ENCODE results near the gene GNS. TPM values are rescaled to one million over a fixed set of nuclear protein-coding genes. Genes with fewer than 3 reads are reported as not detected.

The GNS gene
- total RNA-seq, 2 donors from 2014 or later, result 102 to 144 TPM

DNA sequence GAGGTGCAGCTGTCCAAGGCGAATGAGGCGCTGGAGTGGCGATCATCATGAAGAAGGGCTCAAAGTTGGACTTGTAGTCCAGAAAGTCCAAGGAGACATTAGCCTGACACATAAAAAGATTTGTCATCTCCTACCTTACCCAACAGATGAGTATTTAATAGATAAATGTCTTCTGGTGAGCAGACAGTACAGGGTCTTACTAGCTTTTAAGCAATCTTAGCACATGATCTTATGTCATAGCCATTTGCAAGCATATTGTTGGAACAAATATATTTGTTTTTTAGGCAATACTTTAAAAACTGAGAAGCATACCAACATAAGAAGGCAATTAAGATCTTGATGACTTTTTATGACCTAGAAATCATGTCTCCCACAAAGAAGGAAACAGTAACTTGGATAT is 16.0 kb downstream of the GNS start:
- intact Hi-C loops (cut with DNase I), result no loop called here

DNA sequence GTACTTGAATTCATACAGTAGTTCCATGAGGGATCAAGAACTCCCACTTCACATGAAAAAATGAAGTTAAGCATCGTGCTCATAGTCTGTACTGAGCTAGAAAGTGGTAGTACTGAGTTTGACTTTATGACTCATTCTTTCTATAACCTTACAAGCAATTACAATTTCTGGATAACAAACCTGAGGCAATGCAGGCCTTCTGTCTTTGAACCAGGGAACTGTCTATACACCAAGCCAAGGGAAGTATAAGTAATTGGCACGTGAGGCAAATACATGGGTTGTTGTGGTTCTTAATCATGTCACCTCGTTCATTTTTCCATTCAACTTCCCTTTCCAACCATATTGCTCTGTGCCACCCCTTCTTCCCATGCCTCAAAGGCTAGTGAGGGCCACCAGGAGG is 16.8 kb downstream of the GNS start:
- DNase-seq (ENCODE audit: low spot score), result no peak
- intact Hi-C loops (cut with DNase I), result no loop called here

More for the DNA sequence above, 16.0 kb downstream of the GNS start:
- DNase-seq (ENCODE audit: low spot score), result no peak

DNA sequence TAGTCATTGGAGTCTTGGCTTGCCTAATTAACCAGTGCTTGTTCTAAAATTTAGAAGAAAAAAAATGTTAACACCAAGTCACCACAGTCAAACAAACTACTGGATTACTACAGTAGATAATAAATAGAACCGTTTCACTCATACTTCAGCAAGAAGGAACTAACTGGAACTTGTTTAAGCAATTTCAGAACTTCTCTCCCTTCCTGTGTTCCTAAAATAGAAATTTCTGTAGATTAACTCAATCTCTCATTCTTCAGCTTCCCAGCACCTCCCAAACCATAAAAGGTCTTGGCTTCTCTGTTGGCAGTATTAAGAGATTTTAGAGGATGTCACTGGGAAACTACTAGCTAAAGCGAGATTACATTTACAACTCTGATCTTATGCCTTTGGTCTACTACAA is 18.6 kb downstream of the GNS start:
- DNase-seq (ENCODE audit: low spot score), result no peak
- intact Hi-C loops (cut with DNase I), result no loop called here

DNA sequence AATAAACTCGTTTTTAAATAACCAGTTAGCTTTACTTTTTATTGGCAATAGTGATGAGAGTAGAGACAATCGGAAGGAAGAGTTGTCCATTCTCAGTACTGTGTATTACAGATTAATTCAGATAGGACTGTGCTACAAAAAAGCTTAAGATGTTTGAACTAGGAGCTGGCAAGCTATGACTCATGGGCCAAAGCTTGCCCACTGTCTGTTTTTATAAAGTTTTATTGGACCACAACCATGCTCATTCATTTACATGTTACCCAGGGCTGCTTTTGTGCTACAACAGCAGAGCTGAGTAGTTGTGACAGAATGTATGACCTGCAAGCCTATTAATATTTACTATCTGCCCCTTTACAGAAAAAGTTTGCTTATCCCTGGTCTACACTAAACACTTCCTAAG is 19.4 kb downstream of the GNS start:
- intact Hi-C loops (cut with DNase I), result no loop called here

DNA sequence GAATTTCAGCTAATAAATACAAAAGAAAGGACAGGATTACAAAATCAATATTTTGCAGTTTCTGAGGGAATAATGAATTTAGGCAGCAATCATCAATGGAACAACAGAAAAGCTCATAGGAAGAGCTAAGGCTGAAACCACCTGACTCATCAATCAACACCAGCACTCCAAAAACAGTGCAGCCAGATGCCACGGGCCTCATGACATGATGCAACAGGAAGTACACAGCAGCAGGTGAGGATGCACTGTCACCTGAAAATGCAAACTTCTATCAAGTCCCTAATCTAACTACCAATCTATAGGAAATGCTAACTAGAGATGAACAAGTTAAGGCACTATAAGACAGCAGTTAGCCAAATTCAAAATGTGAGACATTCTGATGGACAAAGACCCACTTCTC is 21.7 kb downstream of the GNS start:
- intact Hi-C loops (cut with DNase I), result no loop called here
- no peak for DNase-seq (ENCODE audit: low spot score)

More for the DNA sequence above, 19.4 kb downstream of the GNS start:
- DNase-seq (ENCODE audit: low spot score), result no peak

DNA sequence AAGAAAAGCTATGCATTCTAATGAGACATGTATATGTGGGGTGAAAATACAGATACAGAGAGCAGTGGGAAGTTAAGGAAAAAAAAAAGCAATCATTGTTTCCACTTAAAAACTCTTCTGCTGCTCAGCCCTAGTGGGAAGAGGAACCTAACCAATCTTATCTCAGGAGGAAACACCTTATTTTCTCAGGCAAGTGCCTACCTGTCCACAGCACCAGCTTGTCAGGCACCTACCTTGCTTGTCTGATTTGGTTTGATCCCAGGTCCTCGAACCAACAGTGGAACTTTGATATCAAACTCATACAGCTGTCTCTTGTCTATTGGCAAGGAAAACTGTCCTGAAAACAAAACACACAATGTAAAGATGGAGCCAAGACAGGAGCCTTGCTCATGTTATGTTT is 22.4 kb downstream of the GNS start:
- intact Hi-C loops (cut with DNase I), result no loop called here
- no peak for DNase-seq (ENCODE audit: low spot score)

DNA sequence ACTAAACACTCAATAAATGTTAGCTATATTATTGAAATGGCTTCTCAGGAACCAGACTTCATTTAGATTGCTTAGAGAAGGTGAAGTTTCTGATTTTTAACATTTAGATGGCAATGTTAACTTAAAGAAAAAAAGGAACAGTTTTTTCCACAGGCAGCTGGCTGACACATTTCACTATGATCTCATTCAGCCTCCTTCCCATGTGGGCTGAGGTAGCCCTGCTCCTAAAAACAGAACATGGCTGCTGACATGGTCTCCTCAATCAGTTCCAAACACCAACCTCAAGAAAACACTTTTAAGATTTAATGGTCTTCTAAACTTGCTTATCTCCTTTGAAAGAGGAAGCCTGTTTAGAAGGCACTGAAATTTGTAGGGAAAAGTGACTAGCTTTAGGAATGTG is 23.8 kb downstream of the GNS start:
- intact Hi-C loops (cut with DNase I), result no loop called here

DNA sequence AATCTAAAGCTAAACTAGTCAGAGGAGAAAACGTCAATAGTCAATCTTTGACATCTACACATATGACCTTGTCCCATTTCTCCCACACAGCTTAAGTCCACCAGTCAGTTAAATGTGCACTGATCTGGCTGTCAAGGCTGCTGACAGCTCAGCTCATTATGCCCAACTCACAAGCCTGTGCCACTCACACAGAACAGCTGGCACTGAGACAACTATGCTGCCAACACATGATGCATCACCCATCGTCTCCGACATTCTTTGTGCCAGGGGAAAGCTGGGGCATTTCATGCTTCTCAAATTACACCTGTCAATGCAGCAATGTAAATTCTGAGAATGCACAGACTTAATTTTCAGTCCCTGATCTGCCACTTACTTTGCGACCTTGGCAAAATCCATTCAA is 25.3 kb downstream of the GNS start:
- DNase-seq (ENCODE audit: low spot score), result no peak
- intact Hi-C loops (cut with DNase I), result no loop called here

More for the DNA sequence above, 23.8 kb downstream of the GNS start:
- DNase-seq (ENCODE audit: low spot score), result no peak

DNA sequence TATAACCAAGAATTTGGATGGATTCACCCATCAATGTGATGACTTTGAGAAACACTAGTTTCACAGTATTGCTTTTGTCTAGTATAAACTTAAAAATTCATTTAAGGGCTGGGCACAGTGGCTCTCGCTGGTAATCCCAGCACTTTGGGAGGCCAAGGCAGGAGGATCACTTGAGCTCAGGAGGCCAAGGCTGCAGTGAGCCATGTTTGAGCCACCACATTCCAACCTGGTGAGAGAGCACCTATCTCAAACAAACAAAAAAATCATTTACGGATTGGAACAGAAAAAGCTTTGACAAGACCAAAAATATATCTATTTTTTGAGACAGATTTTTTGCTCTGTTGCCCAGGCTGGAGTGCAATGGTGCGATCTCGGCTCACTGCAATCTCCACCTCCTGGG is 27.5 kb downstream of the GNS start:
- intact Hi-C loops (cut with DNase I), result no loop called here
- no peak for DNase-seq (ENCODE audit: low spot score)

DNA sequence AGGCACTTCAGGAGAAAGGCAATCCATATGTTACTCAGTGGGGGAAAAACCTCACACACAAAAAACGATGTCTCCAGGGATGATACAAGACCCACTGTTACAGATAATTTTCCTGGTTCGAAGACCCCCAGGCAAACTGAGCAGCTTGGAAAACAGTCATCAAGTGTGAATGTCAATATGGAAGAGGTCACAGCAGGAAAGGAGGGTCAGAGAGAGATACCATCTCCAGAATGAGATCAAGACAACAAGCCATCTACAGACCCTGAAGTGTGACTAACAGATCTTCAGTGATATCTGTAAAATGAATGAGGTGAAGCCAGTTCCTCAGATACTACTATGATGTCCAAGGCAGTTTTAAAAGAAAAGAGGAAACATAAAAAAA is 28.6 kb downstream of the GNS start:
- no peak for DNase-seq (ENCODE audit: low spot score)
- intact Hi-C loops (cut with DNase I), result no loop called here

DNA sequence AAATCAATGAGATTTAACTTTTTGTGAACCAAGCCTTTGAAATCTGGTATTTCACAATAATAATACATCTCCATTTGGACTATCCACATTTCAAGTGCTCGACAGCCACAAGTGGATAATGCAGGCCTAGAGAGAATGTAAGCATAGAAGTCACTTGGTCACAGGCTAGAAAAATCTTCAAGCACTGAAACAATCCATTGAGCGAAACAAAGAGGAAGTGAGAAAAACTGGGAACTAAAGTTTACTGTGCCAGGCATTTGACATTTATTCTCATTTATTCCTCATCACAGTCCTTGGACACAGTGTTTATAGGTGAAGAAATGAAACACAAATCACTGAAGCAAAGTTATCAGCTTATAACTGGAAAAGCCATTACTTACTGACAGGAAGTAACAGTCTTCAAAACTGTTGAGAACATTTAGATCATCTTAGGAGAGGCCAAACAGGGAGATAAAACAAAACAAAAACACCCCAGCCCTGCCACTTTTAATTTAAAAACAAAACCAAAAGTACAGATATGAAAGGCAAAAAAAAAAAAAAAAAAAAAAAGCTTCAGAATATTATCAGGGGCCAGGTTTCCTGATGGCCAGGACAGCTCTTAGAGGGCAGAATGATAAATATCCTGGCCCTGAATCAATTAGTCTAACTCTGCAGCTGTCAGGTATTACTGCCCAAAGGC is 29.2 kb downstream of the GNS start:
- DNase-seq (ENCODE audit: low spot score), result no peak

DNA sequence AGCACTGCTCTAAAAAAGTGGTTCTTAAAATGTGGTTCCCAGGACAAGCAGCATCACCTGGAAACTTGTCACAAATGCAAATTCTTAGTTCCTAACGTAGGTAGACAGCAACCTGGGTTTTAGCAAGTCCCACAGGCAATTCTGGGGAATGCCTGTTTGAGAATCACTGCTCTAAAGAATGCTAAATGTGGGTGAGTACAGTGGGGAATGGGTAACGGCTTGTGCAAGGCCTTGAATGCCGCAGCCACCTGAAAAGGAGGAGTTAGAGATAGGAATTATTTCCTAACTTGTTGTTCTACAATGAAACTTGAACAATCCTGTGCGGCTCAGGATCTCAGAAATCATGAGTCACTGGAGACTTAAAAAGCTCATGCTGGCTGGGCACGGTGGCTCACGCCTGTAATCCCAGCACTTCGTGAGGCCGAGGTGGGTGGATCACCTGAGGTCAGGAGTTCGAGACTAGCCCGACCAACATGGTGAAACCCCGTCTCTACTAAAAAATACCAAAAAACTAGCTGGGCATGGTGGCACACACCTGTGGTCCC is 34.9 kb downstream of the GNS start:
- intact Hi-C loops (cut with DNase I), result no loop called here
- DNase-seq (ENCODE audit: low spot score), result no peak

More for the DNA sequence above, 29.2 kb downstream of the GNS start:
- intact Hi-C loops (cut with DNase I), result no loop called here

DNA sequence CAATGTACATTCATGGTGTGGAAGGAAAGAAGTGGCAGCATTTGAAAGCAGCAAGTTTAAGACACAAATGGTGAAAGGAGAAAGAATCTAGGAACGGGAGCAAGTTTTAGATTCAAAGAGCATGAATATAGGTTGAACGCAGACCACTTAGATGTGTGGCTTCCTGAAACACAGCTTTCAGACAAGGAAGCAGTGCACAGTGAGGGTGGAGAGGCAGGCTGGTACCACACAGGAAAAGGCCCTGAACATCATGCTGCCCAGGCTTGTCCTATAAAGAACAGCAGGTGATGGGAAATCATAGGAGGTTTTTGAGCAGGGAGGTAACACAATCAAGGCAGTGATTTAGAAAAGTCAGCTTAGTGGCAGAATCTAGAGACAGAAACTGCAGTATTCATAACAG is 35.6 kb downstream of the GNS start:
- no peak for DNase-seq (ENCODE audit: low spot score)
- intact Hi-C loops (cut with DNase I), result no loop called here

DNA sequence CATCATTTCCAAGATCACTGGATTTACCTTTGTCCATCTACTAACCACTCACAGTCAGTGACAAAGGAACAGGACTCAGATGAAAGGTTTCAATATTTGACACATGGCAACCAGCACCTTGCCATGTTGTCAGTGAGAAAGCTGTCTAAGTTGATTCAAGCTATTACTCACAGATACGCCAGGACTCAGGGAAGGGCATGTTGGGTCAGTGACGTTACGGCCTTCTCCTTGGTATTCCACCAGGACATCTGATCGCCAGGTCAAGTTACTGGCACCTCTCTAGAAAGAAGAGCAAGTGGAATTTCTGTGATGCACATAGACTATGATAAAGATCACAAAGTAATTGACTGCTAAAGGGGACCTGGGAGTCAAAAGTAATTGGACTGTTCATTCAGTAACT is 36.4 kb downstream of the GNS start:
- DNase-seq (ENCODE audit: low spot score), result no peak
- intact Hi-C loops (cut with DNase I), result no loop called here

DNA sequence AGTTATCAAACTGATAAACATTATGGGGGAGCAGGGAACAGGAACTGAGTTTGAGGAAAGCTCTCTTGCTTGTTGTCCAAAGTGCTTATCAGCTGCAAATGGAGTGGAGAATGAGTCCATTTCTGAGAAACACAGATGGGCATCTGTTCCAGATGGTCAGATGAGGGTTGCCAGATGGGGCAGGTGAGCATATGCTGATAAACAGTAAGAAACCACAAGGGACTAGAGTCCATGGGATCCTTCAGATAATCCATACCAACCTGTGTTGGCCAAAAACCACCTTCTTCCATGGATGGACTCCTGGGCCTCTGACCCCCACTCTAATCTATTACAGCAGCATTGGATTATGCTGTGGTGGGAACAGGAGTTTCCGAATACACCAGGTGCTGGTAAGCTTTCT is 38.3 kb downstream of the GNS start:
- DNase-seq (ENCODE audit: low spot score), result no peak
- intact Hi-C loops (cut with DNase I), result no loop called here

DNA sequence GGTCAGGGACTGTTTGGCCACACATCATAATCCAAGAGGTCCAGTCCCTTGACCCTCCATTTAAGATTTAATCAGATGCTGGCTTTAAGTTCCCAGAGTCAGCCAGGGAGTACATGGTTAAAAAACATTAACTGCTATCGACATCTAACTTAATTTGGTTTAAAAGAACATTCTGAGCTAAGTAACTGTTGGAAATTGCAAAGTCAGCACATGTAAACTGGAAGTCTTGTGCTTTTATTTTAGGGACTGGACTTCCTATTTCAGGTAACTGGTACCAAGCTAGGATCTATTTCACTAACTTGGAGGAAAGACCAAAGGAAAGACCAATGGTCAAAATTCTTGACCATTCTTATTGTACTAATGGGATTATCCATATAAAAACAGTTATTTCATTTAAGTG is 40.6 kb downstream of the GNS start:
- DNase-seq (ENCODE audit: low spot score), result no peak
- intact Hi-C loops (cut with DNase I), result no loop called here

DNA sequence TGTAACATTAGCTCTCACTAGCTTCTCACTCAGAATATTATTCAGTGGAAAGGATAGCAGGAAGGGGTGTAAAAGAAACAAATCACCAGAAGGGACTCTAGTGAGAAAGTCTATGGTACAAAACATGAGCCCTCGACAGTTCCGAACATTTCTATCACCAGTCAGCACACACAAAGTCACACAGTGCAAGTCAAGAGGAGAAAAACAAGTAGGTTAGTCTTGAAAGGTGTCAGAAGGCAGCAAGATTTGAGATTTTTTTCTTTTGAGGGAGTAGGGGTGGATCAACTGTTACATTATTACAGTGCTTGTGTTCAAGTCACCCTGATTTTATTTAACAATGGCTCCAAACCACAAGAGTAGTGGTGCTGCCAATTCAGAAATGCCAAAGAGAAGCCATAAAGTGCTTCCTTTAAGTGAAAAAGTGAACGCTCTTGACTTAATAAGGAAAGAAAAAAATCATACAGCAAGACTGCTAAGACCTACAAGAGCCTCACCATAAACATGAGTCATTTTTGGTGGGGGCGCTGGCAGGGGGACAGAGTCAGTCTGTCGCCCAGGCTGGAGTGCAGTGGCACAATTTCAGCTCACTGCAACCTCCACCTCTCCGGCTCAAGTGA is 42.3 kb downstream of the GNS start:
- intact Hi-C loops (cut with DNase I), result no loop called here
- DNase-seq (ENCODE audit: low spot score), result no peak

DNA sequence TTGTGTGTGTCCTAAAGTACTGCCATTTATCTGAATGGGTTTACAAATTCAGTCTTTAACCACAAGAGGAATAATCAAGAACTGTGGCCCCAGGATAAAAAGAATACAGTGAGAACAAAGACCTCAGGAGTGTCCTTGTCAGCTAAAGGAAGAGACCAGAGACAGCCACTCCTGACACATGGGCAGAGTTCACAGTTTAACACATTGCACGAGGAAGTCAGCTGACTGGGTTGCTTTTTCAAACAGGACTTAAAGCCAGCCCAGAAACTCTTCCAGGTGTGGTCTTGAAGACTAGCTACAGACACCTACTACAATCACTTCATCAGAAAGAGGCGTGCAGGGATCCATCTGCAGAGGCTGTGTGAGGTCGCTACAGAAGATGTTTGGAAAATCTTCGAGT is 42.8 kb downstream of the GNS start:
- no peak for DNase-seq (ENCODE audit: low spot score)
- intact Hi-C loops (cut with DNase I), result no loop called here

DNA sequence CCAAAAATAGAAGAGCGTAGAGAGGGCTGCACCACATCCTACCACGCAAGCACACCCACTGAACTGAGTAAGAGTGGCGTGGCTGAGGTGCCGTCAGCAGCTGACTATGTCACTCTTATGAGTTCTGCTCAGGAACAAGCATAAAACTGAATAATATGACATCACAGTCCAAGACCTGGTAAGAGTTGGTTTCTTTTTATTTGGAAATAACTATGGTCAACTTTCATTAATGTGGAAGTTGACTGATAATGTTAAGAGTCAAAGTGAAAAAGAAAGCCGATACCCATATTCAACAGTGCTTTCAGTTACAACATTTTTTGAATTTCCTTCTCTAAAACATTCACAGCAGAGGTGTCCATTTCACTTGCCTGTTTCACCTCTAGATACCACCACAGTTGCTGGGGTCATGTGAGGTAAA is 44.6 kb downstream of the GNS start:
- intact Hi-C loops (cut with DNase I), result no loop called here
- DNase-seq (ENCODE audit: low spot score), result no peak

DNA sequence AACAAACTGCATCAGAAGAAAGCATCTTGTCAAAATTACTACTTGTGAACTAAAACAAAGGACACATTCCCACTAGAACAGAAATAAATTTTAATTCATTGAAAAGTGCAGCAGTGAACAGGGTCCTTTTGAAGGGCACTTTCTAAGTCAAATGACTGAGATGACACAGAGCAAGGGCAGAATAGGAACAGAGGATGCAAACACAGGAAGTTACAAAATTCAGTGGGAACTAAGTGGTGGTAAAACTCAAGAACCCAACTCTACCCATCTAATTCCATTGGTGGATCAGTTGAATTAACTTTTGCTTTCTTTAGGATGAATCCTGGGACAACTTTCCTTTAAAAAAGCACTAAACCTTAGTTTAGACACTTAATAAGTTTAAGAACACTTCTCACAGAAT is 45.8 kb downstream of the GNS start:
- intact Hi-C loops (cut with DNase I), result no loop called here
- no peak for DNase-seq (ENCODE audit: low spot score)

DNA sequence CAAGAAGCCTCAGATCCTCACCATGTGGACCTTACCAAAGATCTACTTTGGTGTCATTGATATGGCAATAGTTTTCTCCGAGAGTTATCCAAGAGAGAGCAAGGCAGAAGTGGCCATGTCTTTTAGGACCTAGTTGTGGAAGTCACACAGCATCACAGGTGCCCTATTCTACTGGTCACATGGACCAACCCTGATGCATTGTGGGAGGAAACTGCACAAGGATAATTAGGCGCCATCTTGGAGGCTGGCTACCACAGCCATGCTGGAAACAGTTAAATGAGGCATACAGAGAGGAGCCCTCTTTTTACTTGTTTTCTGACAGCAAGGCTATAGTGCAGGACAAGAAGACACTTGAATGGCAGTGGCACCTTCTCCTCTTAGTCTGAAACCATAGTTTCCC is 49.8 kb downstream of the GNS start:
- intact Hi-C loops (cut with DNase I), result no loop called here
- no peak for DNase-seq (ENCODE audit: low spot score)

All from posterior vena cava (tissue), 2 donors.